Upper lobe of right lung (tissue), 1 donor: ENCODE data around the gene CDX2. TPM values are rescaled to one million over a fixed set of nuclear protein-coding genes. Genes with fewer than 3 reads are reported as not detected.

Experiments
- ATAC-seq: fragments of 200-7000 bp; cut with Tn5 transposase; one replicate; pipeline ENCODE4 v1.9.1; 2020; ENCODE audit warnings: mild to moderate bottlenecking, moderate library complexity
- DNase-seq: peaks from one replicate; pipeline ENCODE4 v3.0.0-alpha.2; 2020
- H3K27ac ChIP-seq: fragments of 200-600 bp; one replicate; pipeline ENCODE4 v1.8.0; 2022
- H3K27me3 ChIP-seq: fragments of 200-600 bp; one replicate; pipeline ENCODE4 v1.8.0; 2022; ENCODE audit warnings: mild to moderate bottlenecking
- H3K36me3 ChIP-seq: fragments of 200-600 bp; one replicate; pipeline ENCODE4 v1.8.0; 2022
- H3K4me1 ChIP-seq: fragments of 200-600 bp; one replicate; pipeline ENCODE4 v1.8.0; 2022
- H3K4me3 ChIP-seq: fragments of 200-600 bp; one replicate; pipeline ENCODE4 v1.8.0; 2022; ENCODE audit warnings: mild to moderate bottlenecking
- H3K9me3 ChIP-seq: fragments of 200-600 bp; one replicate; pipeline ENCODE4 v1.8.0; 2022
- intact Hi-C: fragments of 100-400 bp; cut with DNase I; formaldehyde crosslinking; loops from one replicate; pipeline ENCODE4 v1.11.0; 2022
- total RNA-seq: library from RNA; stranded (reverse); fragmentation: NEBNext Ultra II Directional; extraction: Animal tissue kit (Norgen Biotek cat#: 25700); gene quantifications from one replicate; pipeline ENCODE4 v1.2.1, GENCODE V29; 2021
- TF ChIP-seq, protein P1 (sequence below): fragments of 200-600 bp; IDR thresholded peaks from one replicate; pipeline ENCODE4 v1.8.0; 2022; ENCODE audit warnings: antibody characterized with exemption
- donor health status: DM: no; HTN: yes; CAD: no; lungs with severe emphysema.

The CDX2 gene
- total RNA-seq, 1 donor from 2014 or later, result not detected

- Histone ChIP-seq H3K9me3 (no peaks in the 10 kb centered on the region), H3K27me3 (peaks cover 100% of the 10 kb centered on the region), H3K27ac (no peak overlapping the region), H3K4me3 (no peak overlapping the region), H3K4me1 (peaks cover 35% of the 10 kb centered on the region), H3K36me3 (no peaks in the 10 kb centered on the region)
- DNase-seq, result no peak
- no peak for ATAC-seq
- intact Hi-C loops, result no loop called here
- TF ChIP-seq, protein P1, sequence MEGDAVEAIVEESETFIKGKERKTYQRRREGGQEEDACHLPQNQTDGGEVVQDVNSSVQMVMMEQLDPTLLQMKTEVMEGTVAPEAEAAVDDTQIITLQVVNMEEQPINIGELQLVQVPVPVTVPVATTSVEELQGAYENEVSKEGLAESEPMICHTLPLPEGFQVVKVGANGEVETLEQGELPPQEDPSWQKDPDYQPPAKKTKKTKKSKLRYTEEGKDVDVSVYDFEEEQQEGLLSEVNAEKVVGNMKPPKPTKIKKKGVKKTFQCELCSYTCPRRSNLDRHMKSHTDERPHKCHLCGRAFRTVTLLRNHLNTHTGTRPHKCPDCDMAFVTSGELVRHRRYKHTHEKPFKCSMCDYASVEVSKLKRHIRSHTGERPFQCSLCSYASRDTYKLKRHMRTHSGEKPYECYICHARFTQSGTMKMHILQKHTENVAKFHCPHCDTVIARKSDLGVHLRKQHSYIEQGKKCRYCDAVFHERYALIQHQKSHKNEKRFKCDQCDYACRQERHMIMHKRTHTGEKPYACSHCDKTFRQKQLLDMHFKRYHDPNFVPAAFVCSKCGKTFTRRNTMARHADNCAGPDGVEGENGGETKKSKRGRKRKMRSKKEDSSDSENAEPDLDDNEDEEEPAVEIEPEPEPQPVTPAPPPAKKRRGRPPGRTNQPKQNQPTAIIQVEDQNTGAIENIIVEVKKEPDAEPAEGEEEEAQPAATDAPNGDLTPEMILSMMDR, result no peak
Measured at GRCh38 chr13:27918918-27919658, 50.0 kb downstream of the CDX2 start.

- Histone ChIP-seq H3K27me3 (peaks cover 100% of the 10 kb centered on the region), H3K27ac (no peak overlapping the region), H3K4me1 (peaks cover 35% of the 10 kb centered on the region), H3K4me3 (no peak overlapping the region), H3K36me3 (no peaks in the 10 kb centered on the region), H3K9me3 (no peaks in the 10 kb centered on the region)
- intact Hi-C loops, result no loop called here
- TF ChIP-seq, protein P1, result no peak
- no peak for ATAC-seq
- DNase-seq, result no peak
Measured at GRCh38 chr13:27918041-27918917, 50.8 kb downstream of the CDX2 start.

DNA sequence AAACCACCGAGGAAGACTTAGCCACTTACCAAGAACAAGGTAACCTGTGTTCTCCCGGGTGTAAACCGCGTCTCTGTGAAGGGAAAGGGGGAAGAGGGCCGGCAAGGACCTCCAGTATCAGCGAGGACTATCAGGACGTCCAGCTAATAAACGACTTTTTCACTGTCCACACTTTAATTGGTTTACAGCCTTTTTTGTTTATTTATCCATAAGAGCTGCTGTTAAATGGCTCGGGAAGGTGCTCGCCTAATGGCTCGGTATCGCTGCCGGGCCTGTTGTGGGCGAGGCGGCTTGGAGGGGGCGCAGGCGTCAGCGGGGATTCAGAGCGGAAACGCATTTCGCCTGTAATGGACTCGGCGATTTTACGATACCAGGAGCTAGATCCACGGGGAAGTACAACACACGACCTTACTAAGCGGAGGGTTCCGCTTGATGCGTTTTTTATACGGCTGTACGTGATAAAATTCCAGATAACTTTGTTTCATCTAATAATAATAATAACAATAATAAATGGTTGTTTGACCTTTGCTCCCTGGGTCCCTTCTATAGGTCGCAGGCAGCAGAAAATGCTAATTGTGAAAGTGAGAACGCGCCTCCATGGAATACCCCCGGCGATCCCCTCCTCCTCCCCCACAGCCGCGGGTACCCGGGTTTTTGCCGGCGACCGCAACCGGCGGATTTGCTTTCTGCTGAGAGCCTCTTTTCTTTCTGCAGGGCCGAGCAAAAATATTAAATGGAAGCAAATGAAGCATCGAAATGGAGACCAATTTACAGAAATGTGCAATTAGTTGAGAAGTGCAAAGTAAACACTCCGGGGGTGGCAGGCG lies 51.8 kb downstream of the CDX2 start:
- TF ChIP-seq, protein P1, result no peak
- no peak for ATAC-seq
- Histone ChIP-seq H3K4me1 (peaks cover 35% of the 10 kb centered on the region), H3K4me3 (no peak overlapping the region), H3K9me3 (no peaks in the 10 kb centered on the region), H3K27me3 (peaks cover 99% of the 10 kb centered on the region), H3K27ac (no peak overlapping the region), H3K36me3 (no peaks in the 10 kb centered on the region)
- intact Hi-C loops, result no loop called here
- DNase-seq, result no peak

- Histone ChIP-seq H3K36me3 (no peaks in the 10 kb centered on the region), H3K9me3 (no peaks in the 10 kb centered on the region), H3K27ac (no peak overlapping the region), H3K4me3 (no peak overlapping the region), H3K4me1 (peaks cover 21% of the 10 kb centered on the region), H3K27me3 (peaks cover 99% of the 10 kb centered on the region)
- TF ChIP-seq, protein P1, result no peak
- ATAC-seq (no peak), DNase-seq (no peak)
- intact Hi-C loops, result no loop called here
Measured at GRCh38 chr13:27915301-27916207, 53.6 kb downstream of the CDX2 start.

GRCh38 chr13:27913160-27913559 lies 56.0 kb downstream of the CDX2 start:
- DNase-seq, result no peak
- no peak overlapping the region for H3K4me3 ChIP-seq
- H3K9me3 ChIP-seq, result no peaks in the 10 kb centered on the region
- no peaks in the 10 kb centered on the region for H3K36me3 ChIP-seq
- no peak for ATAC-seq
- peaks cover 8% of the 10 kb centered on the region for H3K4me1 ChIP-seq
- intact Hi-C loops, result no loop called here
- TF ChIP-seq, protein P1, result no peak
- H3K27me3 ChIP-seq, result peaks cover 93% of the 10 kb centered on the region
- no peak overlapping the region for H3K27ac ChIP-seq
